Pulmonary artery endothelial cell (primary cell): ENCODE data around the gene KRT76. TPM values are rescaled to one million over a fixed set of nuclear protein-coding genes. Genes with fewer than 3 reads are reported as not detected.

ENCODE experiments used
- DNase-seq: peaks from one replicate; pipeline ENCODE4 v3.0.0-alpha.2; 2011; ENCODE audit warnings: low read depth, low spot score
- total RNA-seq: library from RNA; depleted of rRNA; stranded (reverse); fragments of >200 nt; gene quantifications from 2 replicates; pipeline ENCODE4 v1.2.3, GENCODE V29; 2014

KRT76 gene
- total RNA-seq, 1 donor from 2014 or later = not detected

GRCh38 chr12:52730793-52731192 is 46.4 kb downstream of the KRT76 start:
- no peak for DNase-seq

GRCh38 chr12:52730383-52730782 is 46.8 kb downstream of the KRT76 start:
- DNase-seq = no peak

- no peak for DNase-seq
These were observed 48.0 kb downstream of the KRT76 start for GRCh38 chr12:52729147-52729546.

GRCh38 chr12:52728374-52728773 is 48.8 kb downstream of the KRT76 start:
- DNase-seq = no peak

GRCh38 chr12:52727037-52727436 is 50.1 kb downstream of the KRT76 start:
- DNase-seq = no peak

GRCh38 chr12:52726451-52726850 is 50.7 kb downstream of the KRT76 start:
- DNase-seq = no peak

- DNase-seq = no peak
These were observed 52.8 kb downstream of the KRT76 start for GRCh38 chr12:52724384-52724783.

GRCh38 chr12:52722680-52723079 is 54.5 kb downstream of the KRT76 start:
- DNase-seq = no peak

- DNase-seq = no peak
These were observed 55.2 kb downstream of the KRT76 start for GRCh38 chr12:52721838-52722470.

GRCh38 chr12:52720365-52720886 is 56.7 kb downstream of the KRT76 start:
- DNase-seq = no peak

Other genes starting within 250 kb of the KRT76 start
- not detected in 2 replicates for gene KRT71, start 224.2 kb downstream of the KRT76 start, total RNA-seq
- gene KRT74, start 203.5 kb downstream of the KRT76 start, total RNA-seq = not detected in 2 replicates
- not detected in 2 replicates for gene KRT72, start 175.9 kb downstream of the KRT76 start, total RNA-seq
- gene KRT73, start 158.8 kb downstream of the KRT76 start, total RNA-seq = not detected in 2 replicates
- not detected in 2 replicates for gene KRT2, start 125.1 kb downstream of the KRT76 start, total RNA-seq
- not detected in 2 replicates for gene KRT1, start 96.9 kb downstream of the KRT76 start, total RNA-seq
- not detected in 2 replicates for gene KRT77, start 73.8 kb downstream of the KRT76 start, total RNA-seq
- not detected in 2 replicates for gene KRT3, start 18.8 kb upstream of the KRT76 start, total RNA-seq
- gene KRT4, start 36.8 kb upstream of the KRT76 start, total RNA-seq = not detected in 2 replicates
- gene KRT79, start 57.0 kb upstream of the KRT76 start, total RNA-seq = not detected in 2 replicates
- gene KRT78, start 71.6 kb upstream of the KRT76 start, total RNA-seq = not detected in 2 replicates
- 8.8 and 16.0 TPM in 2 replicates for gene KRT8, start 127.7 kb upstream of the KRT76 start, total RNA-seq
- gene KRT18, start 171.8 kb upstream of the KRT76 start, total RNA-seq = 237 and 375 TPM in 2 replicates
- 1,078 and 1,340 TPM in 2 replicates for gene EIF4B, start 229.1 kb upstream of the KRT76 start, total RNA-seq